GM12878 (cell line): ENCODE results near the gene ZNF264. TPM values are rescaled to one million over a fixed set of nuclear protein-coding genes. Genes with fewer than 3 reads are reported as not detected.
A peak's percentile ranks its signal among the peaks of the same experiment; 100 is the strongest.
"Not testable (repeated sequence)": the region's sequence is repeated elsewhere in the genome, so short reads cannot be mapped to it uniquely, and the experiment has no call there.

Experiments used
- ATAC-seq: fragments of 200-7000 bp; cut with Tn5 transposase; 3 replicates; pipeline ENCODE4 v1.9.1; 2020; ENCODE audit warnings: mild to moderate bottlenecking, moderate library complexity
- BruUV-seq: library from RNA; stranded (reverse); fragments of 400-500 nt; replicated peaks from 2 replicates; lab custom pipeline; 2021; lab: Mats Ljungman, UMichigan
- CTCF ChIA-PET: fragments of 300-600 bp; sonication (Branson Sonifier 250); formaldehyde crosslinking; extraction: SDS; loops from one replicate; lab custom pipeline; 2021; ENCODE audit warnings: inconsistent platforms; lab: Yijun Ruan, JAX
- POLR2A ChIA-PET: fragments of 350-600 bp; formaldehyde crosslinking; extraction: SDS; loops from one replicate; lab custom pipeline; 2021; ENCODE audit warnings: inconsistent platforms; lab: Charles Lee
- RAD21 ChIA-PET: fragments of 300-600 bp; sonication (Branson Sonifier 250); formaldehyde crosslinking; loops from one replicate; lab custom pipeline; 2023; ENCODE audit warnings: antibody characterized with exemption; ENCODE audit not compliant: unreplicated experiment; lab: Charles Lee
- SMC1A ChIA-PET: fragments of 300-600 bp; sonication (Branson Sonifier 250); formaldehyde crosslinking; loops from one replicate; lab custom pipeline; 2023; ENCODE audit not compliant: unreplicated experiment, uncharacterized antibody; lab: Charles Lee
- DNase-seq: peaks from one replicate; pipeline ENCODE4 v3.0.0-alpha.2; 2011; ENCODE audit warnings: low read depth, low spot score
- FAIRE-seq: peaks from 3 replicates; lab custom pipeline; 2011; peaks lifted over from hg19 to GRCh38; lab: Jason Lieb, UNC
- H2AFZ ChIP-seq: 2 replicates; pipeline ENCODE4 v1.6.0; 2011; ENCODE audit warnings: low read depth, low read length, control low read depth; ENCODE audit not compliant: control insufficient read depth
- H3K27ac ChIP-seq: 2 replicates; pipeline ENCODE4 v1.5.1; 2011; ENCODE audit warnings: control low read depth; ENCODE audit not compliant: control insufficient read depth, insufficient read depth
- H3K27me3 ChIP-seq, 2 experiments: replicated peaks in 1 of 2; 2 replicates each; pipeline versions ENCODE4 v1.6.0 to v1.6.1; 2011; ENCODE audit warnings: low read length in 1 of 2; ENCODE audit not compliant: control insufficient read depth in 2 of 2, insufficient read depth in 2 of 2
- H3K36me3 ChIP-seq, 2 experiments: 2 replicates each; pipeline ENCODE4 v1.5.1; 2011; ENCODE audit warnings: low read length in 1 of 2; ENCODE audit not compliant: control insufficient read depth in 2 of 2, insufficient read depth in 2 of 2
- H3K4me1 ChIP-seq: 2 replicates; pipeline ENCODE4 v1.6.1; 2011; ENCODE audit warnings: mild to moderate bottlenecking, low read length, moderate library complexity, mixed read lengths; ENCODE audit not compliant: control insufficient read depth, insufficient read depth
- H3K4me2 ChIP-seq: 2 replicates; pipeline ENCODE4 v1.6.0; 2011; ENCODE audit warnings: control low read depth; ENCODE audit not compliant: control insufficient read depth, insufficient read depth
- H3K4me3 ChIP-seq: fragments of 200-600 bp; sonication (generic); 2 replicates; pipeline ENCODE4 v1.5.1; 2016
- H3K79me2 ChIP-seq: 2 replicates; pipeline ENCODE4 v1.6.0; 2011; ENCODE audit warnings: low read length; ENCODE audit not compliant: control insufficient read depth, insufficient read depth
- H3K9ac ChIP-seq: 2 replicates; pipeline ENCODE4 v1.8.0; 2011; ENCODE audit warnings: low read length, control low read depth, mixed read lengths; ENCODE audit not compliant: control insufficient read depth, insufficient read depth
- H3K9me3 ChIP-seq: replicated peaks from 3 replicates; pipeline ENCODE4 v1.5.1; 2011; ENCODE audit warnings: mild to moderate bottlenecking, low read length; ENCODE audit not compliant: control insufficient read depth, insufficient read depth
- H4K20me1 ChIP-seq: 2 replicates; pipeline ENCODE4 v1.6.0; 2011; ENCODE audit not compliant: control insufficient read depth, insufficient read depth
- CBX3 ChIP-seq: fragments of 200-600 bp; sonication (generic); IDR thresholded peaks from 2 replicates; pipeline ENCODE4 v1.6.1; 2016; ENCODE audit warnings: low read depth, borderline replicate concordance
- CHD4 ChIP-seq: fragments of 200-600 bp; sonication (generic); IDR thresholded peaks from 2 replicates; pipeline ENCODE4 v1.6.1; 2016; ENCODE audit warnings: mild to moderate bottlenecking
- DPF2 ChIP-seq: fragments of 450-650 bp; IDR thresholded peaks from 2 replicates; pipeline ENCODE4 v1.6.1; 2017; ENCODE audit warnings: mild to moderate bottlenecking
- EP300 ChIP-seq, 2 experiments: fragments of 150-350 bp in 1 of 2; IDR thresholded peaks; 2 replicates each; pipeline ENCODE4 v1.6.1; 2011 to 2012; ENCODE audit warnings: low read depth in 2 of 2, low read length in 2 of 2, borderline replicate concordance in 1 of 2, improper control_type of control experiment in 1 of 2, inconsistent platforms in 1 of 2; ENCODE audit not compliant: control insufficient read depth in 1 of 2
- GATAD2B ChIP-seq: fragments of 450-650 bp; conservative IDR thresholded peaks from 2 replicates; pipeline ENCODE4 v1.6.1; 2017; ENCODE audit warnings: low read depth, mild to moderate bottlenecking, moderate library complexity
- HDAC2 ChIP-seq: fragments of 200-600 bp; sonication (generic); IDR thresholded peaks from 2 replicates; pipeline ENCODE4 v1.6.1; 2017
- IKZF1 ChIP-seq: fragments of 450-650 bp; conservative IDR thresholded peaks from 2 replicates; pipeline ENCODE4 v1.6.1; 2017; ENCODE audit warnings: antibody characterized with exemption, mild to moderate bottlenecking
- KAT2A ChIP-seq: conservative IDR thresholded peaks from 2 replicates; pipeline ENCODE4 v1.6.1; 2011; ENCODE audit warnings: low read depth, low read length; ENCODE audit not compliant: control insufficient read depth
- MXI1 ChIP-seq: fragments of 150-350 bp; IDR thresholded peaks from 2 replicates; pipeline ENCODE4 v1.6.1; 2011; ENCODE audit warnings: low read depth, mild to moderate bottlenecking, inconsistent platforms, low read length, improper control_type of control experiment
- NR2C2 ChIP-seq: IDR thresholded peaks from 2 replicates; pipeline ENCODE4 v1.6.1; 2011; ENCODE audit warnings: borderline replicate concordance, low read depth; ENCODE audit not compliant: control insufficient read depth, insufficient read length
- RCOR1 ChIP-seq: conservative IDR thresholded peaks from 2 replicates; pipeline ENCODE4 v1.6.1; 2012; ENCODE audit warnings: low read depth, low read length, improper control_type of control experiment
- SIN3A ChIP-seq: IDR thresholded peaks from 2 replicates; pipeline ENCODE4 v1.6.1; 2012; ENCODE audit warnings: low read depth, low read length, improper control_type of control experiment
- YY1 ChIP-seq: IDR thresholded peaks from 2 replicates; pipeline ENCODE4 v1.6.1; 2011; ENCODE audit warnings: low read depth, mild to moderate bottlenecking, low read length
- WGBS: methylation state at CpG from one replicate; pipeline ENCODE4 v1.1.6; 2016; ENCODE audit warnings: low lambda C conversion rate; ENCODE audit not compliant: insufficient replicate concordance, insufficient coverage; ENCODE audit errors: missing lambda C conversion rate; 5-methylcytosine and 5-hydroxymethylcytosine counted together
- in situ Hi-C: fragments of 300-500 bp; cut with MboI; formaldehyde crosslinking; loops from 9 replicates; pipeline ENCODE4 v1.14.3; 2018; ENCODE audit warnings: mixed read lengths
- intact Hi-C: fragments of 100-400 bp; cut with micrococcal nuclease; formaldehyde crosslinking; loops from one replicate; pipeline ENCODE4 v1.14.2; 2022; ENCODE audit not compliant: unreplicated experiment
- polyA plus RNA-seq, 11 experiments: library from polyadenylated mRNA; depleted of rRNA in 4 of 11; unstranded in 6 of 11; stranded (reverse) in 5 of 11; fragments of >200 nt; fragmentation: Nextera tagmentation in 4 of 11; fragmentation: Illumina TruSeq in 1 of 11; extraction: Ambion mirVana in 4 of 11; extraction: Trizol in 1 of 11; gene quantifications; 1 replicate in 1 of 11; 2 replicates in 10 of 11; pipeline versions ENCODE4 v1.2.1 to v1.2.3, GENCODE V29; 2011 to 2016; ENCODE audit warnings: inconsistent platforms in 2 of 11, missing spikeins in 2 of 11, low read depth in 1 of 11
- total RNA-seq, 4 experiments: library from RNA; depleted of rRNA in 3 of 4; stranded (reverse); fragments of >200 nt in 3 of 4; fragmentation: Illumina TruSeq in 1 of 4; extraction: Trizol in 1 of 4; gene quantifications; 2 replicates each; pipeline versions ENCODE4 v1.2.1 to v1.2.3, GENCODE V29; 2013 to 2021
- TF ChIP-seq, protein P1 (sequence below): fragments of 150-350 bp; IDR thresholded peaks from 2 replicates; pipeline ENCODE4 v1.6.1; 2016; ENCODE audit warnings: low read depth, low read length
- TF ChIP-seq, protein P2 (sequence below): fragments of 450-650 bp; IDR thresholded peaks from 2 replicates; pipeline ENCODE4 v1.6.1; 2017; ENCODE audit warnings: mild to moderate bottlenecking, low read depth, inconsistent platforms; ENCODE audit not compliant: poor library complexity, severe bottlenecking

Gene ZNF264
- total and polyA plus RNA-seq, 10 of the 15 experiments (the other 5 are each of a cell fraction or from before 2014, with no cell fraction given): 0.76 to 22.9 (median 9.4) TPM

DNA sequence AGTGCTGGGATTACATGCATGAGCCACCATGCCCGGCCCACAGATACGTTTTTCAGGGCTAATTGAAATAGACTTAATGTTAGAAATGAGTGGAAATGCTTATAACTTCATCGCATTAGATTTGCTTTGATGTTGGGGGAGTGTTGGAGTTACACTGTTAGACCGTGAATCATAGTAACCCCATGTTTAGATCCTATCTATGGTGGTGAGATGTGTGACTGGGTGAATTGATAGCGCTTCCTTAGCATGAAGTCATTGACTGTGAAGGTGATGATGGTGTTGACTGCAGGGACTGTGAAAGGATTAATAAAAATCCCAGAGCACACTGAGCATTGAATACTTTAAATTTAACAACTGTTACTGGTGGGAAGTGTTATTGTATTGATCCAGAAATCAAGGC, 1.7 kb downstream of the ZNF264 start:
- in situ Hi-C loops: no loop called here

DNA sequence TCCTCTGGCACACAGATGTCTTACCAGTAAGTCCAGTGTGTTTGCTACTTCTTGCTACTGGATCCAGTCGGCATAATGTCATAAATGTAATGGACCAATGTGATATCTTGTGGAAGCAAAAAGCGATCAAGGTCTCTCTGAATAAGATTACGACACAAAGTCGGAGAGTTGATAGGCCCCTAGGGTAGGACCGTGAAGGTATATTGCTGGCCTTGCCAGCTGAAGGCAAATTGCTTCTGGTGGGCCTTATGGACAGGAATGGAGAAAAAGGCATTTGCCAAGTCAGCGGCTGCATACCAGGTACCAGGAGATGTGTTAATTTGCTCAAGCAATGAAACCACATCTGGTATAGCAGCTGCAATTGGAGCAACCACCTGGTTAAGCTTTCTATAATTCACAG, 6.6 kb downstream of the ZNF264 start:
- FAIRE-seq, BruUV-seq, H3K4me2 ChIP-seq, in situ Hi-C loops, H3K4me1 ChIP-seq, POLR2A ChIA-PET, H3K9ac ChIP-seq, ATAC-seq, H3K9me3 ChIP-seq, RAD21 ChIA-PET, SMC1A ChIA-PET, H2AFZ ChIP-seq, H3K27ac ChIP-seq, intact Hi-C loops, H3K79me2 ChIP-seq, DNase-seq, H4K20me1 ChIP-seq, CTCF ChIA-PET, H3K27me3 ChIP-seq, H3K4me3 ChIP-seq: not testable (repeated sequence)
- 95% methylated on average over 6 of the region's 6 CpGs for whole genome bisulfite sequencing
- peaks cover 0 to 26% of the 10 kb centered on the region in 2 experiments; a peak in 2 of 4 replicates for H3K36me3 ChIP-seq

More for the DNA sequence above, 1.7 kb downstream of the ZNF264 start:
- DNase-seq: no peak
- CTCF ChIA-PET: no interaction called here
- H2AFZ ChIP-seq: no peak overlapping the region
- H4K20me1 ChIP-seq: no peaks in the 10 kb centered on the region
- POLR2A ChIA-PET: no interaction called here
- intact Hi-C loops: no loop called here
- no peak overlapping the region for H3K9ac ChIP-seq
- H3K4me3 ChIP-seq: peak overlapping the region; percentile 83
- SMC1A ChIA-PET: interaction anchor here (1.3 kb wide), 1 partner anchor 17 kb away, joined by 3 read pairs; no protein-coding TSS in a partner anchor
- RAD21 ChIA-PET: no interaction called here
- H3K36me3 ChIP-seq: peaks cover 0 to 24% of the 10 kb centered on the region in 2 experiments; a peak in 2 of 4 replicates
- peaks cover 25% of the 10 kb centered on the region for H3K79me2 ChIP-seq
- no peaks in the 10 kb centered on the region for H3K27me3 ChIP-seq
- peaks cover 7% of the 10 kb centered on the region; the same call in 2 of the 3 replicates for H3K9me3 ChIP-seq
- TF ChIP-seq NR2C2 (no peak), MXI1 (no peak), SIN3A (no peak), YY1 (no peak), EP300 (IDR thresholded peaks at IDR 0.05; ENCODE audit: borderline replicate concordance in 1 of 2, control insufficient read depth in 1 of 2, low read depth in 2 of 2, low read length in 2 of 2) (no peak), CHD4 (no peak), DPF2 (no peak), HDAC2 (no peak), GATAD2B (no peak), KAT2A (no peak), RCOR1 (no peak), CBX3 (no peak), IKZF1 (no peak)
- TF ChIP-seq, protein P1, sequence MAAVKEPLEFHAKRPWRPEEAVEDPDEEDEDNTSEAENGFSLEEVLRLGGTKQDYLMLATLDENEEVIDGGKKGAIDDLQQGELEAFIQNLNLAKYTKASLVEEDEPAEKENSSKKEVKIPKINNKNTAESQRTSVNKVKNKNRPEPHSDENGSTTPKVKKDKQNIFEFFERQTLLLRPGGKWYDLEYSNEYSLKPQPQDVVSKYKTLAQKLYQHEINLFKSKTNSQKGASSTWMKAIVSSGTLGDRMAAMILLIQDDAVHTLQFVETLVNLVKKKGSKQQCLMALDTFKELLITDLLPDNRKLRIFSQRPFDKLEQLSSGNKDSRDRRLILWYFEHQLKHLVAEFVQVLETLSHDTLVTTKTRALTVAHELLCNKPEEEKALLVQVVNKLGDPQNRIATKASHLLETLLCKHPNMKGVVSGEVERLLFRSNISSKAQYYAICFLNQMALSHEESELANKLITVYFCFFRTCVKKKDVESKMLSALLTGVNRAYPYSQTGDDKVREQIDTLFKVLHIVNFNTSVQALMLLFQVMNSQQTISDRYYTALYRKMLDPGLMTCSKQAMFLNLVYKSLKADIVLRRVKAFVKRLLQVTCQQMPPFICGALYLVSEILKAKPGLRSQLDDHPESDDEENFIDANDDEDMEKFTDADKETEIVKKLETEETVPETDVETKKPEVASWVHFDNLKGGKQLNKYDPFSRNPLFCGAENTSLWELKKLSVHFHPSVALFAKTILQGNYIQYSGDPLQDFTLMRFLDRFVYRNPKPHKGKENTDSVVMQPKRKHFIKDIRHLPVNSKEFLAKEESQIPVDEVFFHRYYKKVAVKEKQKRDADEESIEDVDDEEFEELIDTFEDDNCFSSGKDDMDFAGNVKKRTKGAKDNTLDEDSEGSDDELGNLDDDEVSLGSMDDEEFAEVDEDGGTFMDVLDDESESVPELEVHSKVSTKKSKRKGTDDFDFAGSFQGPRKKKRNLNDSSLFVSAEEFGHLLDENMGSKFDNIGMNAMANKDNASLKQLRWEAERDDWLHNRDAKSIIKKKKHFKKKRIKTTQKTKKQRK: no peak
- TF ChIP-seq, protein P2, sequence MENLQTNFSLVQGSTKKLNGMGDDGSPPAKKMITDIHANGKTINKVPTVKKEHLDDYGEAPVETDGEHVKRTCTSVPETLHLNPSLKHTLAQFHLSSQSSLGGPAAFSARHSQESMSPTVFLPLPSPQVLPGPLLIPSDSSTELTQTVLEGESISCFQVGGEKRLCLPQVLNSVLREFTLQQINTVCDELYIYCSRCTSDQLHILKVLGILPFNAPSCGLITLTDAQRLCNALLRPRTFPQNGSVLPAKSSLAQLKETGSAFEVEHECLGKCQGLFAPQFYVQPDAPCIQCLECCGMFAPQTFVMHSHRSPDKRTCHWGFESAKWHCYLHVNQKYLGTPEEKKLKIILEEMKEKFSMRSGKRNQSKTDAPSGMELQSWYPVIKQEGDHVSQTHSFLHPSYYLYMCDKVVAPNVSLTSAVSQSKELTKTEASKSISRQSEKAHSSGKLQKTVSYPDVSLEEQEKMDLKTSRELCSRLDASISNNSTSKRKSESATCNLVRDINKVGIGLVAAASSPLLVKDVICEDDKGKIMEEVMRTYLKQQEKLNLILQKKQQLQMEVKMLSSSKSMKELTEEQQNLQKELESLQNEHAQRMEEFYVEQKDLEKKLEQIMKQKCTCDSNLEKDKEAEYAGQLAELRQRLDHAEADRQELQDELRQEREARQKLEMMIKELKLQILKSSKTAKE: no peak
- TF ChIP-seq, all 136 proteins: peak for 0
- FAIRE-seq (no peak), ATAC-seq (no peak)
- Histone ChIP-seq H3K4me2 (peak overlapping the region; percentile 99), H3K4me1 (peaks cover 7% of the 10 kb centered on the region; the same call in 1 of the 2 replicates), H3K27ac (no peak overlapping the region)
- BruUV-seq: no TSS peak
- 87% methylated on average over 5 of the region's 5 CpGs for WGBS
